Neutrophil (primary cell): ENCODE measurements around the gene TMEM51.

Experiments
- H3K27ac ChIP-seq: fragments of 200-600 bp; sonication (generic); 2 replicates; pipeline ENCODE4 v1.5.1; 2016; ENCODE audit warnings: mild to moderate bottlenecking, moderate library complexity
- H3K27me3 ChIP-seq: fragments of 200-600 bp; sonication (generic); 2 replicates; pipeline ENCODE4 v1.6.0; 2016; ENCODE audit warnings: mild to moderate bottlenecking
- H3K36me3 ChIP-seq: fragments of 200-600 bp; sonication (generic); 2 replicates; pipeline ENCODE4 v1.5.1; 2017
- H3K4me1 ChIP-seq, 2 experiments: fragments of 200-600 bp in 1 of 2; sonication (generic) in 1 of 2; 1 replicate in 1 of 2; 2 replicates in 1 of 2; pipeline versions ENCODE4 v1.5.1 to v1.6.1; 2013 to 2016; ENCODE audit warnings: low read depth in 1 of 2, low read length in 1 of 2, mild to moderate bottlenecking in 1 of 2, moderate library complexity in 1 of 2; ENCODE audit not compliant: control insufficient read depth in 1 of 2, insufficient read depth in 1 of 2
- H3K4me3 ChIP-seq, 2 experiments: fragments of 200-600 bp in 1 of 2; sonication (generic) in 1 of 2; 1 replicate in 1 of 2; 2 replicates in 1 of 2; pipeline ENCODE4 v1.5.1; 2013 to 2016; ENCODE audit warnings: low read depth in 1 of 2, low read length in 1 of 2, mild to moderate bottlenecking in 1 of 2, moderate library complexity in 1 of 2
- H3K9me3 ChIP-seq: fragments of 200-600 bp; sonication (generic); 2 replicates; pipeline ENCODE4 v1.5.1; 2016
- TF ChIP-seq, protein P1 (sequence below): fragments of 200-600 bp; sonication (generic); IDR thresholded peaks from 2 replicates; pipeline ENCODE4 v1.5.1; 2016; ENCODE audit warnings: antibody characterized with exemption

Gene TMEM51

DNA sequence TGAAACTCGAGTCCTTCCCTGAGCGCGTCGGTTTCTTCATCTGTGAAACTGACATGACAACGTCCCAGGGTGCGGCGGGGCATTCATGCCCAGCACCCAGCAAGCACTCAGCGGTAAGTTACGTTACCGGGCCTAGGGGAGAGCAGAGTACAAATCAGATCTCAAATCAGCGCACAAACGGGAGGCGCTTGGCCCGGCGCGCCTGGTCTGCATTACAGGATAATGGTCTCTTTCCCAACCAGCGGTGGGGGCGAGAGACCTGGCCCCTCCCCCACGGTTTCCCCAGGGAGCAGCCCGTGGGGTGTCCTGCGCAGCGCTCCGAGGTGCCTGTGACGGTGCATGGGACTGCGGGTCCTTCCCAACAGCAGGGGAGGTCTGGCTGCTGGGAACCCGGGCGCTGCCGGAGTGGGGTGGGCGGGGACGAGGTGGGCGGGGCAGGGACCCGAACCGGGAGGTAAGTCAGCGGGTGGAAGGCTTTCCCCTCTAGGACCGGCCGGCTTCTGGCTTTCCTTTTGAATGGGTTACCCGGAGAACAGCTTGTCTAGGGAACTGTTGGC, 1.0 kb downstream of the TMEM51 start:
- Histone ChIP-seq H3K4me3 (no peak overlapping the region), H3K4me1 (peaks cover 19 to 24% of the 10 kb centered on the region in 2 experiments), H3K27me3 (peaks cover 92% of the 10 kb centered on the region), H3K27ac (no peak overlapping the region), H3K36me3 (no peaks in the 10 kb centered on the region), H3K9me3 (no peaks in the 10 kb centered on the region)
- TF ChIP-seq, protein P1, sequence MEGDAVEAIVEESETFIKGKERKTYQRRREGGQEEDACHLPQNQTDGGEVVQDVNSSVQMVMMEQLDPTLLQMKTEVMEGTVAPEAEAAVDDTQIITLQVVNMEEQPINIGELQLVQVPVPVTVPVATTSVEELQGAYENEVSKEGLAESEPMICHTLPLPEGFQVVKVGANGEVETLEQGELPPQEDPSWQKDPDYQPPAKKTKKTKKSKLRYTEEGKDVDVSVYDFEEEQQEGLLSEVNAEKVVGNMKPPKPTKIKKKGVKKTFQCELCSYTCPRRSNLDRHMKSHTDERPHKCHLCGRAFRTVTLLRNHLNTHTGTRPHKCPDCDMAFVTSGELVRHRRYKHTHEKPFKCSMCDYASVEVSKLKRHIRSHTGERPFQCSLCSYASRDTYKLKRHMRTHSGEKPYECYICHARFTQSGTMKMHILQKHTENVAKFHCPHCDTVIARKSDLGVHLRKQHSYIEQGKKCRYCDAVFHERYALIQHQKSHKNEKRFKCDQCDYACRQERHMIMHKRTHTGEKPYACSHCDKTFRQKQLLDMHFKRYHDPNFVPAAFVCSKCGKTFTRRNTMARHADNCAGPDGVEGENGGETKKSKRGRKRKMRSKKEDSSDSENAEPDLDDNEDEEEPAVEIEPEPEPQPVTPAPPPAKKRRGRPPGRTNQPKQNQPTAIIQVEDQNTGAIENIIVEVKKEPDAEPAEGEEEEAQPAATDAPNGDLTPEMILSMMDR, result no peak

DNA sequence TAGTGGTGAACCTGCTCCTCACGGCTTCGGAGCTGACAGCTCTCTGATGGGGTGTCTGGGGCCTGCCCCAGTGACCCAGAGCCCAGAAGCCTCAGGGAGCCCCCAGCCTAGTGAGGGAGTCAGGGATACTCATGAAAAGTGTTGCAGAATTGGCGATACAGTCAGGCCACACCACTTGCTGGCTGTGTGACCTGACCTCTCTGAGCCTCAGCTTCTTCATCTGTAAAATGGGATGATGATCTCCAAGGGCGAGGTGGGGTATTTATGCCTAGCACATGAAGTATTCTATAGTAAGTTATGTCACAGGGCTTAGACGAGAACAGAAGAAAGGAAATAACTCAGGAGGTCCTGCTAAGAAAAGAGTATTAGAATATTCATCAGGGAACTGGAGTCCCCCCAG, 1.6 kb downstream of the TMEM51 start:
- H3K27me3 ChIP-seq, result peaks cover 86% of the 10 kb centered on the region
- TF ChIP-seq, protein P1, result no peak
- no peak overlapping the region for H3K4me3 ChIP-seq
- peaks cover 19 to 24% of the 10 kb centered on the region in 2 experiments for H3K4me1 ChIP-seq
- no peak overlapping the region for H3K27ac ChIP-seq
- H3K36me3 ChIP-seq, result no peaks in the 10 kb centered on the region
- H3K9me3 ChIP-seq, result no peaks in the 10 kb centered on the region

DNA sequence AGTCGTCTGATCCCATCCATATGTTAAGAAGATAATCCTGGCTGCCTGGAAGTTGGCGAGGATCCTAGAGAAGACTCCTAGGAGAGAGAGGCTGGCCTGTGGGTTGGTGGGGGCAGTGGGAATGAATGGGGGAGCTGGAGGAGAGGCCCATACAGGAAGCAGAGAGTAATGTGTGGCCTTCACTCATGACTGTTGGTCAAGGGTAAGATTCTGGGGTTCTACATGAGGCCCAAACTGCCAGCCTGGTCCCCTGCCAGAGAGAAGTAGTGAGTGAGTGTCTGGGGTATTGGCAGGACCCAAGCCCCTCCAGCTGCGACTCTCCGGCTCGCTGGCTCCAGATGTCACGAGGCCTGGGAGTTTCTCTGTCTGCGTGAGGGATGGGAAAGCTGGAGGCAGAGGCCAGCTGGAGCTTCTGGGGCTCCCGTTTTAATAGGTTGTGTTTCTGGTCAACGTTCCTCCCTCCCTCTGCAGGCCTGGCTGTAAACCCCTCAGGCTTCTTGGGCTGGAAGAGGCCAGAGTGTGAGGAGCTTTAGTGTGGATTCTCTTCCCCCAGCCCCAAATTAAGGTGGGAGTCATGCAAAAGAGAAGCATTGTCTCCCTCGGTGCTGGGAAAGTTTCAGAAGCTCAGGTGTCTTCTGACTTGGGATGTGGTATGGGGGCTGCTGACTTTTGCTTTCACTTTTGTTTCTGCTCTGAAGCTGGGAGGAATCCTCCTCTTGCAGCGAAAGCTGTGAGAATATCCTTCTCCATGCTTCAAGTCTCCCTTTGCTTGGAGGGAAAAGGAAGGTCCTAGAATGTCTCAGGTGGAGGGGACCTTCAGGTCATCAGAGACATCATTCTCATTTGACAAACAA, 2.6 kb downstream of the TMEM51 start:
- no peaks in the 10 kb centered on the region for H3K36me3 ChIP-seq
- TF ChIP-seq, protein P1, result no peak
- H3K4me3 ChIP-seq, result no peak overlapping the region
- H3K4me1 ChIP-seq, result peaks cover 19 to 24% of the 10 kb centered on the region in 2 experiments
- H3K9me3 ChIP-seq, result no peaks in the 10 kb centered on the region
- H3K27me3 ChIP-seq, result peaks cover 77% of the 10 kb centered on the region
- no peak overlapping the region for H3K27ac ChIP-seq

DNA sequence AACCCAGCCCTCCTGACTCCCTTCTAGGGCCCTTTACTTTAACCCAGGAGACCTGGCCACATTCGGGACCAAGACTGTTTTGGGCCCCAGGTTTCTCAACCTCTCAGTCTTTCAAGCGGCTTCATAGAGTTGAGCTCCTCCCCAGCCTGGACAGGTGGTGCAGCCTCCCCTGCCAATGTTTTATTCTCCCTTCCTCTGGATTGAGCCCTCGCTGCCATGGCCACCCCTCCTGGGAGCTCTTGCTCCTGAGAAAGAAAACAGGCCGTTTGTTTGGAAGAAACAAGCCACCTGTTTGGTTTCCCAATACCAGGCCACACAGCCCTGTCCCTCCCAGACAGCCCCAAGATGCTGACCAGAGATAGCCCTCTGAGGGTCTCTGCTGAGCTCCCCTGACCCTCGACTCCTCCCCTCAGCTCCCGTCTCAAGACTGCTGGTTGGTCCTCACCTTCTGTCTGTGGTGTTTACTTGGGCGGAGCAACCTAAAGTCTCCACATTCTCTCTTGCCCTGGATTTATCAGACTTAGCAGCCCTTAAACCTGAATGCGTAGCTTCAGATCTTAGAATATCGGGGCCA, 3.3 kb downstream of the TMEM51 start:
- TF ChIP-seq, protein P1, result no peak
- no peaks in the 10 kb centered on the region for H3K36me3 ChIP-seq
- H3K27me3 ChIP-seq, result peaks cover 69% of the 10 kb centered on the region
- peaks cover 19 to 24% of the 10 kb centered on the region in 2 experiments for H3K4me1 ChIP-seq
- no peak overlapping the region for H3K4me3 ChIP-seq
- H3K9me3 ChIP-seq, result no peaks in the 10 kb centered on the region
- no peak overlapping the region for H3K27ac ChIP-seq

DNA sequence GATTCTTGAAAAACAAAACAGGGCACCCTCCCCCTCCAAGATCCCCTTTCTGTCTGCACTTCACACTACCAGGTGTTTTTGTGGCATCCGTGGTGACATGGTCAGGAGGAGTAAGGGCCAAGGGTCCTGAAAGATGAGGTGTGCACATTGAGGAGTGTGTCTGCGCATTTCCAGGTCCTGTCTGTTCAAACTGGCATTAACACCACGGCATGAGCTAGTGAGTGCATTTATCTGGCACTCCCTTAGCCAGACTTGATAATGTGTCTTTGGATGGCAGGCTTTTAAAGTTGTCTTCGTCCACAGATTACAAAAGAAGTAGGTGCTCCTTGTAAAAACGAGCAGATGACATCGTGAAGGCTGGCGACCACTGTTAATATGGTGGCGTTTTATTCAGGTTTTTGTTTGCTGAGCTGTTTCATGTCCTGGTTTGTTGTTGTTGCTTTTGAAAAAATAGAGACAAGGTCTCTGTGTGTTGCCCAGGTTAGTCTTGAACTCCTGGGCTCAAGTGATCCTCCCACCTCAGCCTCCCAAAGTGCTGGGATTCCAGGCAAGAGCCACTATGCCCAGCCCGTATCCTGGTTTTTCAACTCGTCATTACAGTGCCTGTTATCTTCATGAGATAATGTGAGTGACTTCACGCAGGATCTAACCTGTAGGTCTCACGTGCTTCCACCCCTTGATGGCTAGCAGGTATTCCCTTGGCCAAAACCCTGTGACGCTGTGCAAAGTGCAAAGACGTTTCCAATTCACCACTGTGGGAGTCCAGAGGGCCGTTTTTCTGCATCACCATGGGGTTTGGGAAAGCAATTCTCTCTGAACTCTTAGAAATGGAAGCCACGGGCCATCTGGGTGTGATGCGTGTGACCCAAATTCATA, 4.2 kb downstream of the TMEM51 start:
- Histone ChIP-seq H3K36me3 (no peaks in the 10 kb centered on the region), H3K9me3 (no peaks in the 10 kb centered on the region), H3K27me3 (peaks cover 60% of the 10 kb centered on the region), H3K27ac (no peak overlapping the region), H3K4me1 (peaks cover 17 to 18% of the 10 kb centered on the region in 2 experiments), H3K4me3 (no peak overlapping the region)
- TF ChIP-seq, protein P1, result no peak
